ENCODE measurements around the gene SGCA.

Gene SGCA

DNA sequence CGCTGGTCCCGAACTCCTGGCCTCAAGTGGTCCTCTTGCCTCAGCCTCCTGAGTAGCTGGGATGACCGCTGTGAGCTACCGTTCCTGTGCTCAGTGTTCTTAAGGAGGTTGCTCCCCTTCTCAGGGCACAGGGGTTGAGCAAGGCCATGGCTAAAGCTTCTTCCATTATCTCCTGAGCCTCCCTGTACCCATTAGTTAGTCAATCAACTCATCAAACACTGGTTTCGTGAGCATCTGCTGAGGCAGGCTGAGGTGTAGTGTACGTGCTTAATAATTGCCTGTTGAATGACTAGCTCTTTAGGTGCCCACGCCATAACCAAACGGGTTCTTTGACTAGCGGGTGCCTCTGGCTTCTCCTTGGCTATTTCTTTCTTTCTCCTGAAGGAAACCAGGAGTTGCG, 11.7 kb downstream of the SGCA start:
- DNase-seq (ENCODE audit: low spot score in 2 of 2): no peak
- H3K27ac Mint-ChIP-seq (ENCODE audit: low read depth): no peak overlapping the region
- no peak for ATAC-seq (replicated peaks; ENCODE audit: extremely low read depth, poor library complexity, severe bottlenecking)
- H3K9me3 Mint-ChIP-seq: no peaks in the 10 kb centered on the region
- H3K27me3 Mint-ChIP-seq: no peaks in the 10 kb centered on the region
- H3K36me3 Mint-ChIP-seq (ENCODE audit: insufficient read depth): no peaks in the 10 kb centered on the region
- peaks cover 6% of the 10 kb centered on the region for H3K4me1 Mint-ChIP-seq
- H3K4me3 Mint-ChIP-seq: no peak overlapping the region

DNA sequence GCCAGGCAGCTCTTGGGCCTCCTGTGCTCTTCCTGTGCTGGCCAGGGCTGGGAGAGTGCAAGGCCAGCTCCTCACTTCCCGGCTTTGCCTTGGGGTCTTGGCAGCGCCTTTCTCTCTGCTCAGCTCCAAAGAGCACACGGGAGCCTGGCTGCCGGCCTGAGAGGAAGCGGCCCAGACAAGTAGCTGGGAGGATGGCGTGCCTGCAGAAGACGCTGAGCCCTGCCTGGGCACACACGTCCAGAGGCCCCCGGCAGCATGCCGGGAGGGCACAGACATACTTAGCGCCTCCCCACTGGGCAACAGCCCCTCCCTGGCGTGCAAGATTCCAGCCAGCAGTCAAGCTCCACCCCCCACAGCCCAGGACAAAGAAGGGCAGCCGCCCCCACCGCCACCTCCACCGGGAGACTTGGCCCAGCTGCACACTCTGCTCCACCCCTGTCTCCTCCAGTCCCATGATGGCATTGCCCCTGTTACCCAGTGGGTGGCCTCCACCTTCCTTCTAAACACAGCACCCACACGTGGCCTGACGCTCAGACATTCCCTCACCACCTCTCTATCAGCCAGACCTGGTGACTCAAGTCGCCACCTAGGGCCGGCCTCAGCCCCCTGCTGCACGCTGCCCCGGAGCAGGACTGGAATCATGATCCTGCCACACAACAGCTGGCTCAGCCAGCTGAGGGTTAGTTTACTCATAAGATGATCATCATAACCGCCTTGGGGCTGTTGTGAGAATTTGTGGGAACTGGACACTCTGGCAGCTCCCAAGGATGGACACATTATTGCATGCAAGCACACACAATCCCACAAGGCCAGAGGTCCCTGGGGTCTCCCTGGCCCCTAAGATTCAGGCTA, 12.4 kb downstream of the SGCA start:
- Mint-ChIP-seq H3K27ac (ENCODE audit: low read depth) (no peak overlapping the region), H3K4me1 (peaks cover 6% of the 10 kb centered on the region), H3K27me3 (no peaks in the 10 kb centered on the region), H3K9me3 (no peaks in the 10 kb centered on the region), H3K4me3 (no peak overlapping the region), H3K36me3 (ENCODE audit: insufficient read depth) (no peaks in the 10 kb centered on the region)
- DNase-seq (ENCODE audit: low spot score in 2 of 2) (no peak), ATAC-seq (replicated peaks; ENCODE audit: extremely low read depth, poor library complexity, severe bottlenecking) (peak; percentile 62)

DNA sequence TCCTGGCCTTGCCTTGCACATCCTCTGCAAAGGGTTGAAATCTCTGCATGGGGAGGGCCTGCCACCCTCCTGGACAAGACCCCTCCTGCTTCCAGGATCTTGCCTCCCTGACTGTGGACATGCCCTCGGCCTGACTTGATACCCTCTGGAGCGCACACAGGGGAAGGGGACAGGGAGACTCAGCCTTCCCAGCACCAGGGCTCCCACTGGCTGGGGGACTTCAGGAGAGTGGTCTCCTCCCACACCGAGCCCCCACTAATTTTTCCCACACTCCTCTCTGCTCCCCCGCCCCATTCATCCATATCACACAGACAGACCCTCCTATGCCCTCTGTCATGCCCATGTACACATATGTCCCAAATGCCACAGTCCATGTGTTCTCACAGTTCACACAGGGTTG, 14.3 kb downstream of the SGCA start:
- Mint-ChIP-seq H3K27me3 (no peaks in the 10 kb centered on the region), H3K4me1 (peaks cover 15% of the 10 kb centered on the region), H3K4me3 (no peak overlapping the region), H3K36me3 (ENCODE audit: insufficient read depth) (no peaks in the 10 kb centered on the region), H3K9me3 (no peaks in the 10 kb centered on the region), H3K27ac (ENCODE audit: low read depth) (no peak overlapping the region)
- DNase-seq (ENCODE audit: low spot score in 2 of 2) (no peak), ATAC-seq (replicated peaks; ENCODE audit: extremely low read depth, poor library complexity, severe bottlenecking) (no peak)

DNA sequence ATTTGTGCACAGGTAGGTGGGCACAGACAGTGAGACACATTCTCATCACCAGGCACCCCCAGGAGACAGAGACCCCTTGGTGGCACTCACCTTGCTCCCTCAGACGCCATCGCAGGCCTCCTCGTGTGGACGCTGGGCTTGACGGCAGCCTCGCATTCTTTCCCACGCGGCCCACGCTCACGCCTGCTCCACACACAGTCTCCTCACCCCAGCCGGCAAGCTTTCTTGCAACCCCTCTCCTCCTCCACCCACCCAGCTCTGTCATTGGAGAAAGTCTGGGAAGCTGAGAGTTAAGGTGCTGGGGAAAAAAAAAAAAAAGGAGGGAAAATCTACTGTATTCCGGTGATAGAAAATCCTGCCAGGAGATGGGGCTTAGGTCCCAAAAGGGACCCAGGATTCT, 14.8 kb downstream of the SGCA start:
- no peak for DNase-seq (ENCODE audit: low spot score in 2 of 2)
- Mint-ChIP-seq H3K27ac (ENCODE audit: low read depth) (no peak overlapping the region), H3K4me1 (peaks cover 15% of the 10 kb centered on the region), H3K4me3 (no peak overlapping the region), H3K9me3 (no peaks in the 10 kb centered on the region), H3K36me3 (ENCODE audit: insufficient read depth) (no peaks in the 10 kb centered on the region), H3K27me3 (no peaks in the 10 kb centered on the region)
- ATAC-seq (replicated peaks; ENCODE audit: extremely low read depth, poor library complexity, severe bottlenecking): no peak

DNA sequence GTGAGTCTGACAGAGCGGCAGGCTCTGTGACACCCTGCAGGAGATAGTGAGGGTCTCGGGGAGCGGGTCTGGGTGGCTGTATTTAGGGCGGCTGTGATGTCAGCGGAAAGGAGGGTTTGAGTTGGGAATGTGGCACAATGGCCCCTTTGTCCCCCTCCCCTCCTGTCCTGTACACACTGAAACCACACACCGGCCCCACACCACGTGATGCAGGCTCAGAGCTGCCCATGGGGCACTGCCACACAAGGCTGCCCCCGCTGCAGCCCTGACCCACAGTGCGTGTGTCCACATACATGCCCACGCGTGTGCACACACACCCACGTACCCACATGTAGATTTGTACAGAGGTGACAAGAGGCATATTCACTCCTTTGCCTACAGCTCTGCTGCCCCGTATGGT, 15.3 kb downstream of the SGCA start:
- ATAC-seq (replicated peaks; ENCODE audit: extremely low read depth, poor library complexity, severe bottlenecking) (no peak), DNase-seq (ENCODE audit: low spot score in 2 of 2) (no peak)
- H3K4me3 Mint-ChIP-seq: no peak overlapping the region
- no peak overlapping the region for H3K27ac Mint-ChIP-seq (ENCODE audit: low read depth)
- no peaks in the 10 kb centered on the region for H3K27me3 Mint-ChIP-seq
- no peaks in the 10 kb centered on the region for H3K9me3 Mint-ChIP-seq
- H3K4me1 Mint-ChIP-seq: peaks cover 15% of the 10 kb centered on the region
- no peaks in the 10 kb centered on the region for H3K36me3 Mint-ChIP-seq (ENCODE audit: insufficient read depth)

DNA sequence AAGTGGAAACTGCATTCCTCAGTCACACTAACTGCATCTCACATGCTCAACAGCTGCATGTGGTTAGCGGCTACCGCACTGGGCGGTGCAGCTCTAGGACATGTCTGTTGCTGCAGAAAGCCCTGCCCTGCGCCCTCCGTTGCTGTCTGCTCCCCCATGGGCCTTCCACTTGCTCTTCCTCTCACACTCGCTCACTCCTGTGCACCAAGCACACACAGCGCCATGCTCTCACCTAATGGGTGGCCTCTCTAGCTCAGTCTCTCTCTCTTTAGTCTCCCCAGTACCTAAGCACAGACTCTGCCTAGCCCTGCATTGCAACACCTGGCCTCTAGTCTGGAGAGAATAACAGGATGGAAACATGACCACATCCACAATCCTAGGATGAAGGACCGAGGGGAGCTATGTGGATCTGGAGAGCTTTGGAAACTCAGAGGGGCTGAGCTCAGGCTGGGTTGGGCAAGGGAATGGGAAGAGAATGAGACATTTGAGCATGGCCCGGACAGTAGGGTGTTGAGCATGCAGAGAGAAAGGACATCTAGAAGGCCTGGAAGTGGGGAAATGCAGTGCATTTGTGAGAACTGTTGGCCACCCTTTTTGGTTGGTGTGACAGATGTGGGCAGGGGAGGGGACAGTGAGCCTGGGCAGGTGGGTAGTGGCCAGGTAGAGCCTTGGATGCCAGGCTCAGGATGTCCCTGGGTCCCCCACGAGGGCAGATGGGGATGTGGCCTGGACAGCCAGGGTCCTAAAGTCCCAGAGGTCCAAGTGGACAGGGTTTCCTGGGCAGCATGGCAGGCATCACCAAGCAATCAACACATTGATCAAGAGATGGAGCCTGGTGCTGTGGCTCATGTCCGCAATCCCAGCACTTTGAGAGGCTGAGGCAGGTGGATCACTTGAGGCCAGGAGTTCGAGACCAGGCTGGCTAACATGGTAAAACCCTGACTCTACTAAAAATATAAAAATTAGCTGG, 16.1 kb downstream of the SGCA start:
- Mint-ChIP-seq H3K9me3 (no peaks in the 10 kb centered on the region), H3K4me1 (peaks cover 15% of the 10 kb centered on the region), H3K27ac (ENCODE audit: low read depth) (no peak overlapping the region), H3K36me3 (ENCODE audit: insufficient read depth) (no peaks in the 10 kb centered on the region), H3K27me3 (peaks cover 1% of the 10 kb centered on the region), H3K4me3 (no peak overlapping the region)
- DNase-seq (ENCODE audit: low spot score in 2 of 2) (no peak), ATAC-seq (replicated peaks; ENCODE audit: extremely low read depth, poor library complexity, severe bottlenecking) (no peak)

DNA sequence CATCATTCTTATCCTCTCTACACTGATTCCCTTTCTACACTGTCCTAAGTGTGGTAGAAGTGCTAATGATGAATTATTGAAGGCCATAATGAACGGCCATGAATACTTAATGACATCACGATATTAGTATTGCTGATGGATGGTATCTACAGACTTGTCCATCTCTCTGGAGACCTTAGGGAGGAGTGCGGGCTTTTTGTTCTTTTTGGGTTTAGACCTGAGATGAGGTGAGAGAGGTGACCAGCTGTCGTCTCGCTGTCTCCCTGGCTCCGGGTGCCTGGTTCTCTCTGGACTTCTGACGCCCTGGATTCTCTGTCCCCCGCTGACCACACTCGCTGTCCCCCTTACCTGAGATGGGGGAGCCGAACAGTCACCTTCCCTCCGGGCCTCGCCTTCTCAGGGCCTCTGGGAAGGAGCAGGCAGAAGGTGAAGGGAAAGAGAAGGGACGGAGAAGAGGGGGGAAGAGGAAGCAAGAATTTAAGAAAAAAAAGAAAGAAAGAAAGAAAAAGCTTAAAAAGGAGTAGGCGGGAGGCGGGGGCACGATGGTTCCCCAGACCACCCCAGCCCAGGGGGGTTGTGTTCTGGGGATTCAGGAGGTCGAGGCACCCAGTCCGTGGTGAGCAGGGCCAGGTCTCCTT, 17.1 kb downstream of the SGCA start:
- DNase-seq (ENCODE audit: low spot score in 2 of 2) (no peak), ATAC-seq (replicated peaks; ENCODE audit: extremely low read depth, poor library complexity, severe bottlenecking) (no peak)
- H3K27me3 Mint-ChIP-seq: peaks cover 9% of the 10 kb centered on the region
- no peak overlapping the region for H3K4me3 Mint-ChIP-seq
- peaks cover 15% of the 10 kb centered on the region for H3K4me1 Mint-ChIP-seq
- no peaks in the 10 kb centered on the region for H3K9me3 Mint-ChIP-seq
- no peak overlapping the region for H3K27ac Mint-ChIP-seq (ENCODE audit: low read depth)
- no peaks in the 10 kb centered on the region for H3K36me3 Mint-ChIP-seq (ENCODE audit: insufficient read depth)

DNA sequence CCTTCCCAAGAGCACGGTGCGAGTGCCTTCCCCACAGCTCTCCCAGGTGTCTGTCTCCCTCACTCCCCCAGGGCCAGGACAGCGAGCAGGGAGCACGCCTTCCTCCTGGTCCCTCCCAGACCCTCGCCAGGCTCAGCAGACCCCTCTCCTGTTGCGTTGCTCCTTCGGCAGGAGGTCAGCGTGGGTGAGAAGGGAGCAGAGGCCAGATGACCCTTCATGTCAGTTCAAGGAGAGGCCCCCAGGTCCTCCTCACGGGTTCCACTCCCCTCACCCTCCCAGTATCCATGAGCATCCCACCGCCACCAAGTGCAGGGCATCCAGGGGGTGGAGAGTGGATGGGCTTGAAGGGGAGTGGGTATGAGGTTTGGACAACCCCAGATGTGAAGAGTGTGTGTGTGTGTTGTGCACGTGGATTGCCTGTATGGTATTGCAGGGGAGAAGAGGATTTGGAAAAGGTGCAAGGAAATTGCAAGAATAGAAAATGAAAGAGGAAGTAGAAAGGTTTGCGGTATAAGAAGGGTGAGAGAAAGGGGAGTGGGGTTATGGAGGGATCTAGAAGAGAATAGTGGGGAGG, 17.7 kb downstream of the SGCA start:
- H3K36me3 Mint-ChIP-seq (ENCODE audit: insufficient read depth): no peaks in the 10 kb centered on the region
- H3K4me1 Mint-ChIP-seq: peaks cover 10% of the 10 kb centered on the region
- no peaks in the 10 kb centered on the region for H3K9me3 Mint-ChIP-seq
- DNase-seq (ENCODE audit: low spot score in 2 of 2): no peak
- peak overlapping the region; percentile 68 for H3K27ac Mint-ChIP-seq (ENCODE audit: low read depth)
- peaks cover 9% of the 10 kb centered on the region for H3K27me3 Mint-ChIP-seq
- no peak for ATAC-seq (replicated peaks; ENCODE audit: extremely low read depth, poor library complexity, severe bottlenecking)
- H3K4me3 Mint-ChIP-seq: peak overlapping the region; percentile 37

DNA sequence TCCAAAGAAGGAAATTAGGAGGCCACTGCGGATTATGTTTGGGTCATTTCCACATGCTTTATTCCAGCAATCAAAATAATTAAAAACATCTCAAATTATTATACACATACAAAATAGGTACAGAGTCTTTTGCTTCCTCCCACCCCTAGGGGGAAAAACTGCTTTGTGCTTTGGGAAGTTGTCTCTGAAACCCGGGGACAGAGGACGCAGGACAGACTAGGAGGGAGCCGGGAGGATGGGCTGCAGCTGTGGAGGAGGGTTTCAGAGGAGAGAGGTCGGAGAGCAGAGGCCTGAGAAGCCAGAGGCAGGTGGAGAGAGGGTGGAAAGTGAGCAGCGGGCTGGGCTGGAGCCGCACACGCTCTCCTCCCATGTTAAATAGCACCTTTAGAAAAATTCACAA, 18.3 kb downstream of the SGCA start:
- Mint-ChIP-seq H3K27ac (ENCODE audit: low read depth) (peak overlapping the region; percentile 68), H3K36me3 (ENCODE audit: insufficient read depth) (no peaks in the 10 kb centered on the region), H3K4me3 (peak overlapping the region; percentile 37), H3K4me1 (peaks cover 9% of the 10 kb centered on the region), H3K9me3 (no peaks in the 10 kb centered on the region), H3K27me3 (peaks cover 12% of the 10 kb centered on the region)
- DNase-seq (ENCODE audit: low spot score in 2 of 2): no peak
- ATAC-seq (replicated peaks; ENCODE audit: extremely low read depth, poor library complexity, severe bottlenecking): no peak

DNA sequence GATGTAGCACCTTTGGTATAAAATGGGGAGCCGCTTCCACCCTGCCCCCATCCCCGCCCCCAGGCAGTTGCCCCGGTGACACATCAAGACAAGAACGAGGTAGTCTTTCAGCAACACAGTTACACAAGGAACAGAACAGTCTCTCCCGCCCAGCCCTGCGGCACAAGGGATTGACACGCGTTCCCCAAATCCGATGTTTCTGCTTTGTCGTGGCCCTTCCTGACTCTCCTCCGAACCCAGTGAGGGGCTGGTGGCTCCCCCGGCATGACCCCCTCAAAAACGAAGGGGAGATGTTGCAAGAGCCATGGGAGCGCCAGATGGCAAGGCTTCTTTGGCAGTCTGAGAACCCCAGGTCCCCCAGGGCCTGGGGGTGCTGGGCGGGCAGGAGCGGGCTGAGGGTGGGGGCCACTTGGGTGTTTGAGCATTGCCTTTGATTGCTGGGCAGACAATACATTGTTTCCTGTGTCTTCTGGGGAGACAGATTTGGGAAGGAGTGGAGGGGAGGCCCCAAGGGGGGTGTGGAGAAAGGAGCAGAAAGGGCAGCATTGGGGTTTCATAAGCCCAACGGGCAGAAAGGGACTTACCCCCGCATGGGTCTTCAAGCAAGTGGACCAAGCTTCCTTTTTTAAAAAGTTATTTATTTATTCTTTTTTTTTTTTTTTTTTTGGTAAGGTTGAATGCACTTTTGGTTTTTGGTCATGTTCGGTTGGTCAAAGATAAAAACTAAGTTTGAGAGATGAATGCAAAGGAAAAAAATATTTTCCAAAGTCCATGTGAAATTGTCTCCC, 19.0 kb downstream of the SGCA start:
- Mint-ChIP-seq H3K27me3 (peaks cover 19% of the 10 kb centered on the region), H3K4me3 (no peak overlapping the region), H3K36me3 (ENCODE audit: insufficient read depth) (no peaks in the 10 kb centered on the region), H3K27ac (ENCODE audit: low read depth) (no peak overlapping the region), H3K9me3 (no peaks in the 10 kb centered on the region), H3K4me1 (peaks cover 9% of the 10 kb centered on the region)
- DNase-seq (ENCODE audit: low spot score in 2 of 2) (no peak), ATAC-seq (replicated peaks; ENCODE audit: extremely low read depth, poor library complexity, severe bottlenecking) (no peak)

DNA sequence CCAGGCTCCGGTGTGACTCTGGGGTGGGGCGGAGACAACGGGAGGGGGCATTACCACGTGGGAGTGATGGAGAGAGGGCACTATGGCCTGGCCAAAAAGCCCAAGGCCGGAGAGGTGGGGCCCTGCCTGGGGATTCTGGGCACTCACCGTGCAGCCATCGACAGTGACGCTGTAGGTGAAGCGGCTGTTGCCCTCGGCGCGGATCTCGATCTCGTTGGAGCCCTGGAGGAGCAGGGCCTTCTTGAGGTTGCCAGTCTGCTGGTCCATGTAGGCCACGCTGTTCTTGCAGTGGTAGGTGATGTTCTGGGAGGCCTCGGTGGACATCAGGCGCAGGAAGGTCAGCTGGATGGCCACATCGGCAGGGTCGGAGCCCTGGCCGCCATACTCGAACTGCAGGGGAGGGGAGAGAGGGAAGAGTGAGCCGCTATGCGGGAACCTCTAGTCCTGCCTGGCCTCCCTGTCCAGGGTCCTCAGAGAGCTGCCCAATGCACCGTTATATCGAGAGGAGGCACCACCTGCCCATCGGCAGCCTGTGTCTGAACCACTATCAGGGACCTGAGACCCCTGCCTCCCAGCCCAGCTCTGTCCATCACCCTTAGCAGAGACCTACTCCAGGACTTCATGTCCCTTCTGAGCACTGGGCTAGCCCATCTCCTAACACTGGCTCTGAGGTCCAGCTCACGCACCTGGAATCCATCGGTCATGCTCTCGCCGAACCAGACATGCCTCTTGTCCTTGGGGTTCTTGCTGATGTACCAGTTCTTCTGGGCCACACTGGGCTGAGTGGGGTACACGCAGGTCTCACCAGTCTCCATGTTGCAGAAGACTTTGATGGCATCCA, 20.0 kb downstream of the SGCA start:
- peaks cover 21% of the 10 kb centered on the region for H3K27me3 Mint-ChIP-seq
- H3K9me3 Mint-ChIP-seq: no peaks in the 10 kb centered on the region
- no peak overlapping the region for H3K27ac Mint-ChIP-seq (ENCODE audit: low read depth)
- no peak for DNase-seq (ENCODE audit: low spot score in 2 of 2)
- H3K4me3 Mint-ChIP-seq: no peak overlapping the region
- peaks cover 1% of the 10 kb centered on the region for H3K36me3 Mint-ChIP-seq (ENCODE audit: insufficient read depth)
- no peak for ATAC-seq (replicated peaks; ENCODE audit: extremely low read depth, poor library complexity, severe bottlenecking)
- H3K4me1 Mint-ChIP-seq: peaks cover 9% of the 10 kb centered on the region
